K562 (cell line): ENCODE data around the gene ZBTB22. TPM values are rescaled to one million over a fixed set of nuclear protein-coding genes. Genes with fewer than 3 reads are reported as not detected.
A peak's percentile ranks its signal among the peaks of the same experiment; 100 is the strongest.

ENCODE experiments used
- DIDO1 ChIP-seq: fragments of 450-650 bp; IDR thresholded peaks from 2 replicates; pipeline ENCODE4 v1.6.1; 2016; ENCODE audit warnings: low read depth, missing biosample characterization, missing genetic modification characterization
- IRF1 ChIP-seq: sonication (generic); formaldehyde crosslinking; IDR thresholded peaks from 2 replicates; pipeline ENCODE4 v1.8.0; 2022; ENCODE audit warnings: missing genetic modification reagents, mild to moderate bottlenecking, borderline replicate concordance
- JUN ChIP-seq, 2 experiments: sonication (generic) in 1 of 2; formaldehyde crosslinking in 1 of 2; IDR thresholded peaks; 2 replicates each; pipeline versions ENCODE4 v1.6.1 to v1.8.0; 2012 to 2022; ENCODE audit warnings: borderline replicate concordance in 2 of 2, mild to moderate bottlenecking in 2 of 2, improper control_type of control experiment in 1 of 2, low read depth in 1 of 2, low read length in 1 of 2, missing genetic modification reagents in 1 of 2
- MAFF ChIP-seq: IDR thresholded peaks from 2 replicates; pipeline ENCODE4 v1.6.1; 2012; ENCODE audit warnings: low read length, improper control_type of control experiment
- NBN ChIP-seq: fragments of 450-650 bp; IDR thresholded peaks from 2 replicates; pipeline ENCODE4 v1.6.1; 2016; ENCODE audit warnings: low read depth, mild to moderate bottlenecking
- PHB ChIP-seq: fragments of 250-450 bp; sonication (Bioruptor Pico); IDR thresholded peaks from 2 replicates; pipeline ENCODE4 v1.5.0; 2021
- TBL1XR1 ChIP-seq, 2 experiments: IDR thresholded peaks; 2 replicates each; pipeline ENCODE4 v1.6.1; 2012; ENCODE audit warnings: improper control_type of control experiment in 2 of 2, low read length in 2 of 2, mild to moderate bottlenecking in 1 of 2
- TCF15 ChIP-seq: fragments of 250-450 bp; sonication (Bioruptor Pico); IDR thresholded peaks from 2 replicates; pipeline ENCODE4 v1.8.0; 2022; ENCODE audit warnings: moderate library complexity, mild to moderate bottlenecking, inconsistent platforms
- TSHZ1 ChIP-seq: fragments of 250-450 bp; sonication (Bioruptor Pico); IDR thresholded peaks from 2 replicates; pipeline ENCODE4 v1.4.0; 2020; ENCODE audit warnings: mild to moderate bottlenecking, moderate library complexity
- ZBTB34 ChIP-seq: fragments of 250-450 bp; sonication (Bioruptor Pico); IDR thresholded peaks from 2 replicates; pipeline ENCODE4 v1.8.0; 2021; ENCODE audit warnings: mild to moderate bottlenecking, moderate library complexity
- polyA plus RNA-seq, 8 experiments: library from polyadenylated mRNA; depleted of rRNA in 4 of 8; stranded (reverse) in 5 of 8; unstranded in 3 of 8; fragments of >200 nt; fragmentation: Nextera tagmentation in 2 of 8; fragmentation: Illumina TruSeq in 1 of 8; extraction: Ambion mirVana in 2 of 8; extraction: Trizol in 1 of 8; gene quantifications; 2 replicates each; pipeline versions ENCODE4 v1.2.1 to v1.2.3, GENCODE V29; 2011 to 2014; ENCODE audit warnings: inconsistent platforms in 1 of 8, missing spikeins in 1 of 8
- total RNA-seq, 7 experiments: library from RNA; depleted of rRNA in 6 of 7; stranded (reverse); fragments of >200 nt in 6 of 7; fragmentation: Illumina TruSeq in 2 of 7; extraction: Trizol in 2 of 7; gene quantifications; 2 replicates each; pipeline versions ENCODE4 v1.2.1 to v1.2.3, GENCODE V29; 2011 to 2021; ENCODE audit warnings: low replicate concordance in 1 of 7
- TF ChIP-seq, protein P1 (sequence below), 2 experiments: fragments of 450-650 bp; IDR thresholded peaks; 2 replicates each; pipeline ENCODE4 v1.6.1; 2018; ENCODE audit warnings: mild to moderate bottlenecking in 2 of 2, low read depth in 1 of 2; ENCODE audit not compliant: partially characterized antibody in 2 of 2
- TF ChIP-seq, protein P2 (sequence below): sonication (generic); formaldehyde crosslinking; IDR thresholded peaks from 2 replicates; pipeline ENCODE4 v1.8.1; 2023; ENCODE audit warnings: mild to moderate bottlenecking, missing genetic modification reagents

ZBTB22 gene
- total and polyA plus RNA-seq, 9 of the 15 experiments (the other 6 are each of a cell fraction or from before 2014, with no cell fraction given), result 0.21 to 11.9 (median 7.1) TPM

DNA sequence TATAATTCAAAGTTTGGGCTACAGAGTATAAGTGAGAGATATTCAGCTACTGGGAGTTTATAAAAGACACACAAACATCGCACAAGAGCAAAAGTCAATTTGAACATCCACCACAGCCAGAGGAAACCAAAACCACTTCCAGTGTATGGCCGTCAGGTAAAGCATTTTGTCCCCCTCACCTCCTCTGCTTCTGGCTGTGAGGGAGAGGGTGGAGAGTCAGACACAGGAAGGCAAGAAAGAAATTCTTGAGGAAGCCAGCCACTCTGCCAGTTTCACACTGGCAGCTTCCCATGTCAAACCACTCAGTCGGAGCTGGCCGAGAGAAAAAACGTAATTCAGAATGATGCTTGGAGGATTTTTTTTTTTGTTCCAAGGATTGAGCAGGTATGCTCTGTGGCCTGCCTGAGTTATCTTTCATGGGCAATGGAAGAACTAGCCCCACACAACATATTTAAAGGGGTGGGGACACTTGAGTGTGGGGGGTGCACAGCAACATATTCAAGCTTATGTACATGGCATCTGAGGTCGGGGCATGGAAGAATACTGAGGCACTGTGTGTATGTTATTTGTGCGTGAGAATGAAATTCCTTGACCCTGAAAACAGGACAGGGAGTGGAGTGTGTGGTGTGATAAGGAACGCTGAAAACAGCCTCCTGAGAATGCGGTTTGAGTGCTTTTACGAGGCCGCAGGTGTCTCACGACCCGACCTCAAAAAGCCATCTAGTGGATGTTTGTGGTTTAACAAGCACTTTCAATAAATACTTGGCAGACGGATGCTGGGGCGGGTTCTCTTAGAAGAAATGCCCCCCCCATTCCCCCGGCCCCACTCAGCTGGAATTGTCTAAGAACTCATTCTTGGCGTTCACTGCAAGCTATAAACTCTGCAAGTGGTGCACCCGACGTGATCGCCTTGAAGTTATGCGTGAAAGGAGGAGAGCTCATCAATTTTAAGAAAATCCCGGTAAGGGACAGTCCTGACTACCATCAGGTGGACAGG is 27.5 kb upstream of the ZBTB22 start (continued):
- TF ChIP-seq, protein P1, sequence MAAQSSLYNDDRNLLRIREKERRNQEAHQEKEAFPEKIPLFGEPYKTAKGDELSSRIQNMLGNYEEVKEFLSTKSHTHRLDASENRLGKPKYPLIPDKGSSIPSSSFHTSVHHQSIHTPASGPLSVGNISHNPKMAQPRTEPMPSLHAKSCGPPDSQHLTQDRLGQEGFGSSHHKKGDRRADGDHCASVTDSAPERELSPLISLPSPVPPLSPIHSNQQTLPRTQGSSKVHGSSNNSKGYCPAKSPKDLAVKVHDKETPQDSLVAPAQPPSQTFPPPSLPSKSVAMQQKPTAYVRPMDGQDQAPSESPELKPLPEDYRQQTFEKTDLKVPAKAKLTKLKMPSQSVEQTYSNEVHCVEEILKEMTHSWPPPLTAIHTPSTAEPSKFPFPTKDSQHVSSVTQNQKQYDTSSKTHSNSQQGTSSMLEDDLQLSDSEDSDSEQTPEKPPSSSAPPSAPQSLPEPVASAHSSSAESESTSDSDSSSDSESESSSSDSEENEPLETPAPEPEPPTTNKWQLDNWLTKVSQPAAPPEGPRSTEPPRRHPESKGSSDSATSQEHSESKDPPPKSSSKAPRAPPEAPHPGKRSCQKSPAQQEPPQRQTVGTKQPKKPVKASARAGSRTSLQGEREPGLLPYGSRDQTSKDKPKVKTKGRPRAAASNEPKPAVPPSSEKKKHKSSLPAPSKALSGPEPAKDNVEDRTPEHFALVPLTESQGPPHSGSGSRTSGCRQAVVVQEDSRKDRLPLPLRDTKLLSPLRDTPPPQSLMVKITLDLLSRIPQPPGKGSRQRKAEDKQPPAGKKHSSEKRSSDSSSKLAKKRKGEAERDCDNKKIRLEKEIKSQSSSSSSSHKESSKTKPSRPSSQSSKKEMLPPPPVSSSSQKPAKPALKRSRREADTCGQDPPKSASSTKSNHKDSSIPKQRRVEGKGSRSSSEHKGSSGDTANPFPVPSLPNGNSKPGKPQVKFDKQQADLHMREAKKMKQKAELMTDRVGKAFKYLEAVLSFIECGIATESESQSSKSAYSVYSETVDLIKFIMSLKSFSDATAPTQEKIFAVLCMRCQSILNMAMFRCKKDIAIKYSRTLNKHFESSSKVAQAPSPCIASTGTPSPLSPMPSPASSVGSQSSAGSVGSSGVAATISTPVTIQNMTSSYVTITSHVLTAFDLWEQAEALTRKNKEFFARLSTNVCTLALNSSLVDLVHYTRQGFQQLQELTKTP (IDR thresholded peaks at IDR 0.05; ENCODE audit: low read depth in 1 of 2, partially characterized antibody in 2 of 2), result peak in 1 of 2 experiments; percentile 38
- no peak for TF ChIP-seq PHB (CRISPR knock-in tag)
- no peak for TF ChIP-seq MAFF
- no peak for TF ChIP-seq TCF15 (CRISPR knock-in tag)
- no peak for TF ChIP-seq IRF1 (CRISPR knock-in tag)
- no peak for TF ChIP-seq TSHZ1 (CRISPR knock-in tag)
- TF ChIP-seq TBL1XR1 (IDR thresholded peaks at IDR 0.05; ENCODE audit: low read length in 2 of 2), result peak in 1 of 2 experiments; percentile 76; a peak in 1 of 4 replicates
- no peak for TF ChIP-seq JUN (IDR thresholded peaks at IDR 0.05; ENCODE audit: borderline replicate concordance, low read depth, low read length)
- no peak for TF ChIP-seq JUN (CRISPR knock-in tag; IDR thresholded peaks at IDR 0.05; ENCODE audit: borderline replicate concordance)
- TF ChIP-seq ZBTB34 (CRISPR knock-in tag), result no peak
- TF ChIP-seq, protein P2, sequence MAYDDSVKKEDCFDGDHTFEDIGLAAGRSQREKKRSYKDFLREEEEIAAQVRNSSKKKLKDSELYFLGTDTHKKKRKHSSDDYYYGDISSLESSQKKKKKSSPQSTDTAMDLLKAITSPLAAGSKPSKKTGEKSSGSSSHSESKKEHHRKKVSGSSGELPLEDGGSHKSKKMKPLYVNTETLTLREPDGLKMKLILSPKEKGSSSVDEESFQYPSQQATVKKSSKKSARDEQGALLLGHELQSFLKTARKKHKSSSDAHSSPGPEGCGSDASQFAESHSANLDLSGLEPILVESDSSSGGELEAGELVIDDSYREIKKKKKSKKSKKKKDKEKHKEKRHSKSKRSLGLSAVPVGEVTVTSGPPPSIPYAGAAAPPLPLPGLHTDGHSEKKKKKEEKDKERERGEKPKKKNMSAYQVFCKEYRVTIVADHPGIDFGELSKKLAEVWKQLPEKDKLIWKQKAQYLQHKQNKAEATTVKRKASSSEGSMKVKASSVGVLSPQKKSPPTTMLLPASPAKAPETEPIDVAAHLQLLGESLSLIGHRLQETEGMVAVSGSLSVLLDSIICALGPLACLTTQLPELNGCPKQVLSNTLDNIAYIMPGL (CRISPR knock-in tag), result no peak
- TF ChIP-seq DIDO1, result no peak
- TF ChIP-seq NBN, result peak; percentile 81
